T-helper 1 cell treated with Interleukin-12 subunit alpha and Interleukin-12 subunit beta and Interleukin-4 antibody, amounts not matched to agents 30 μg/mL and 1 μg/mL, for 36 hours (primary cell): ENCODE measurements around the gene MET.
"Not testable (repeated sequence)": the region's sequence is repeated elsewhere in the genome, so short reads cannot be mapped to it uniquely, and the experiment has no call there.

ENCODE experiments used
- H3K27ac Mint-ChIP-seq: one replicate; pipeline ENCODE4 v1.8.0; 2021; ENCODE audit warnings: mild to moderate bottlenecking, mixed read lengths
- H3K27me3 Mint-ChIP-seq: one replicate; pipeline ENCODE4 v1.8.0; 2021; ENCODE audit warnings: low read depth, mixed read lengths
- H3K36me3 Mint-ChIP-seq: one replicate; pipeline ENCODE4 v1.8.0; 2021; ENCODE audit warnings: low read depth, mixed read lengths
- H3K4me1 Mint-ChIP-seq: one replicate; pipeline ENCODE4 v1.8.0; 2021; ENCODE audit warnings: low read depth, mixed read lengths
- H3K4me3 Mint-ChIP-seq: one replicate; pipeline ENCODE4 v1.8.0; 2021; ENCODE audit warnings: mild to moderate bottlenecking, moderate library complexity, mixed read lengths
- H3K9me3 Mint-ChIP-seq: one replicate; pipeline ENCODE4 v1.8.0; 2021; ENCODE audit warnings: mixed read lengths

The MET gene

GRCh38 chr7:116671681-116672595 is at the start of gene MET:
Gene MET, plus strand, starts transcription at chr7:116672196. Its CDS starts 26,889 bp downstream, at chr7:116699085.
- H3K4me3 Mint-ChIP-seq, result peak within 1 kb of the TSS; percentile 73
- H3K27me3 Mint-ChIP-seq, result peaks cover 81% of the 10 kb centered on the region
- H3K9me3 Mint-ChIP-seq, result no peaks in the 10 kb centered on the region
- no peaks in the 10 kb centered on the region for H3K36me3 Mint-ChIP-seq
- no peak within 1 kb of the TSS for H3K27ac Mint-ChIP-seq
- H3K4me1 Mint-ChIP-seq, result peaks cover 4% of the 10 kb centered on the region

GRCh38 chr7:116626886-116627285 is 45.1 kb upstream of the MET start:
- Mint-ChIP-seq H3K4me3 (no peak overlapping the region), H3K27me3 (peaks cover 7% of the 10 kb centered on the region), H3K36me3 (no peaks in the 10 kb centered on the region), H3K9me3 (no peaks in the 10 kb centered on the region), H3K27ac (no peak overlapping the region), H3K4me1 (no peaks in the 10 kb centered on the region)

- no peaks in the 10 kb centered on the region for H3K9me3 Mint-ChIP-seq
- no peaks in the 10 kb centered on the region for H3K36me3 Mint-ChIP-seq
- no peak overlapping the region for H3K4me3 Mint-ChIP-seq
- H3K27me3 Mint-ChIP-seq, result peaks cover 7% of the 10 kb centered on the region
- H3K4me1 Mint-ChIP-seq, result no peaks in the 10 kb centered on the region
- H3K27ac Mint-ChIP-seq, result no peak overlapping the region
Observed at GRCh38 chr7:116629051-116629463, 42.9 kb upstream of the MET start.

GRCh38 chr7:116630357-116630756 is 41.6 kb upstream of the MET start:
- Mint-ChIP-seq H3K4me3 (no peak overlapping the region), H3K4me1 (no peaks in the 10 kb centered on the region), H3K9me3 (no peaks in the 10 kb centered on the region), H3K36me3 (no peaks in the 10 kb centered on the region), H3K27ac (no peak overlapping the region), H3K27me3 (peaks cover 7% of the 10 kb centered on the region)

GRCh38 chr7:116630932-116631671 is 40.9 kb upstream of the MET start:
- no peaks in the 10 kb centered on the region for H3K4me1 Mint-ChIP-seq
- H3K27ac Mint-ChIP-seq, result no peak overlapping the region
- no peaks in the 10 kb centered on the region for H3K9me3 Mint-ChIP-seq
- peaks cover 1% of the 10 kb centered on the region for H3K27me3 Mint-ChIP-seq
- no peak overlapping the region for H3K4me3 Mint-ChIP-seq
- H3K36me3 Mint-ChIP-seq, result no peaks in the 10 kb centered on the region

GRCh38 chr7:116631676-116632075 is 40.3 kb upstream of the MET start:
- Mint-ChIP-seq H3K27ac (no peak overlapping the region), H3K27me3 (no peaks in the 10 kb centered on the region), H3K4me1 (no peaks in the 10 kb centered on the region), H3K4me3 (no peak overlapping the region), H3K9me3 (no peaks in the 10 kb centered on the region), H3K36me3 (no peaks in the 10 kb centered on the region)

- Mint-ChIP-seq H3K36me3 (no peaks in the 10 kb centered on the region), H3K4me3 (no peak overlapping the region), H3K9me3 (no peaks in the 10 kb centered on the region), H3K27ac (no peak overlapping the region), H3K27me3 (no peaks in the 10 kb centered on the region), H3K4me1 (no peaks in the 10 kb centered on the region)
Observed at GRCh38 chr7:116632384-116632783, 39.6 kb upstream of the MET start.

GRCh38 chr7:116633131-116633988 is 38.6 kb upstream of the MET start:
- H3K4me1 Mint-ChIP-seq, result no peaks in the 10 kb centered on the region
- H3K27me3 Mint-ChIP-seq, result no peaks in the 10 kb centered on the region
- H3K9me3 Mint-ChIP-seq, result no peaks in the 10 kb centered on the region
- no peak overlapping the region for H3K27ac Mint-ChIP-seq
- no peaks in the 10 kb centered on the region for H3K36me3 Mint-ChIP-seq
- H3K4me3 Mint-ChIP-seq, result no peak overlapping the region

- Mint-ChIP-seq H3K27me3 (no peaks in the 10 kb centered on the region), H3K9me3 (no peaks in the 10 kb centered on the region), H3K27ac (no peak overlapping the region), H3K4me3 (no peak overlapping the region), H3K4me1 (no peaks in the 10 kb centered on the region), H3K36me3 (no peaks in the 10 kb centered on the region)
Observed at GRCh38 chr7:116636997-116637396, 35.0 kb upstream of the MET start.

GRCh38 chr7:116638592-116638991 is 33.4 kb upstream of the MET start:
- not testable (repeated sequence) for H3K9me3 Mint-ChIP-seq, H3K36me3 Mint-ChIP-seq

GRCh38 chr7:116641551-116642153 is 30.3 kb upstream of the MET start:
- Mint-ChIP-seq H3K36me3 (no peaks in the 10 kb centered on the region), H3K27ac (no peak overlapping the region), H3K27me3 (no peaks in the 10 kb centered on the region), H3K4me3 (no peak overlapping the region), H3K4me1 (no peaks in the 10 kb centered on the region), H3K9me3 (no peaks in the 10 kb centered on the region)

More at GRCh38 chr7:116638592-116638991, 33.4 kb upstream of the MET start:
- H3K4me1 Mint-ChIP-seq, H3K27me3 Mint-ChIP-seq, H3K4me3 Mint-ChIP-seq, H3K27ac Mint-ChIP-seq: not testable (repeated sequence)

GRCh38 chr7:116643148-116643547 is 28.8 kb upstream of the MET start:
- H3K4me1 Mint-ChIP-seq, H3K4me3 Mint-ChIP-seq, H3K9me3 Mint-ChIP-seq, H3K27ac Mint-ChIP-seq, H3K36me3 Mint-ChIP-seq, H3K27me3 Mint-ChIP-seq: not testable (repeated sequence)

- no peaks in the 10 kb centered on the region for H3K27me3 Mint-ChIP-seq
- no peaks in the 10 kb centered on the region for H3K4me1 Mint-ChIP-seq
- H3K27ac Mint-ChIP-seq, result no peak overlapping the region
- no peaks in the 10 kb centered on the region for H3K9me3 Mint-ChIP-seq
- no peaks in the 10 kb centered on the region for H3K36me3 Mint-ChIP-seq
- no peak overlapping the region for H3K4me3 Mint-ChIP-seq
Observed at GRCh38 chr7:116644628-116645027, 27.4 kb upstream of the MET start.

GRCh38 chr7:116647290-116647689 is 24.7 kb upstream of the MET start:
- H3K4me3 Mint-ChIP-seq, result no peak overlapping the region
- H3K4me1 Mint-ChIP-seq, result no peaks in the 10 kb centered on the region
- H3K36me3 Mint-ChIP-seq, result no peaks in the 10 kb centered on the region
- no peaks in the 10 kb centered on the region for H3K9me3 Mint-ChIP-seq
- H3K27ac Mint-ChIP-seq, result no peak overlapping the region
- peaks cover 7% of the 10 kb centered on the region for H3K27me3 Mint-ChIP-seq
